Measurements from ENCODE around the gene JPT2.

Gene JPT2

DNA sequence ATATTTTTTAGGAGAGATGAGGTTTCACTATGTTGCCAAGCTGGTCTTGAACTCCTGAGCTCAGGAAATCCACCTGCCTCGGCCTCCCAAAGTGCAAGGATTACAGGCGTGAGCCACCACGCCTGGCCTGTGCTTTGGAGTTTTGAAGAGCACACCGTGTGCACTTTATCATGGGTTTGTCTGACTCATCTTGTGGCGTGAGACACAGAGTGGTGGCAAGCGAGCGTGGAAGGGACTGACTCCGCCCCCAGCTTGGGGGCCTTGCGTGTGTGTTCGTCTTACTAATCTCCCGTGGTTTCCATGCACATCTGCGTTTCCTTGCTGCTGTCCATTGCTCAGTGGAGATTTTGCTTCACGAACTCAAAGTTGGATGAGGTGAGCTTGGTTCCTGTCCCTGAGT is 43.0 kb upstream of the JPT2 start:
- H3K27ac ChIP-seq: no peak overlapping the region
- TF ChIP-seq, protein P1, sequence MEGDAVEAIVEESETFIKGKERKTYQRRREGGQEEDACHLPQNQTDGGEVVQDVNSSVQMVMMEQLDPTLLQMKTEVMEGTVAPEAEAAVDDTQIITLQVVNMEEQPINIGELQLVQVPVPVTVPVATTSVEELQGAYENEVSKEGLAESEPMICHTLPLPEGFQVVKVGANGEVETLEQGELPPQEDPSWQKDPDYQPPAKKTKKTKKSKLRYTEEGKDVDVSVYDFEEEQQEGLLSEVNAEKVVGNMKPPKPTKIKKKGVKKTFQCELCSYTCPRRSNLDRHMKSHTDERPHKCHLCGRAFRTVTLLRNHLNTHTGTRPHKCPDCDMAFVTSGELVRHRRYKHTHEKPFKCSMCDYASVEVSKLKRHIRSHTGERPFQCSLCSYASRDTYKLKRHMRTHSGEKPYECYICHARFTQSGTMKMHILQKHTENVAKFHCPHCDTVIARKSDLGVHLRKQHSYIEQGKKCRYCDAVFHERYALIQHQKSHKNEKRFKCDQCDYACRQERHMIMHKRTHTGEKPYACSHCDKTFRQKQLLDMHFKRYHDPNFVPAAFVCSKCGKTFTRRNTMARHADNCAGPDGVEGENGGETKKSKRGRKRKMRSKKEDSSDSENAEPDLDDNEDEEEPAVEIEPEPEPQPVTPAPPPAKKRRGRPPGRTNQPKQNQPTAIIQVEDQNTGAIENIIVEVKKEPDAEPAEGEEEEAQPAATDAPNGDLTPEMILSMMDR (conservative IDR thresholded peaks at IDR 0.05): no peak

DNA sequence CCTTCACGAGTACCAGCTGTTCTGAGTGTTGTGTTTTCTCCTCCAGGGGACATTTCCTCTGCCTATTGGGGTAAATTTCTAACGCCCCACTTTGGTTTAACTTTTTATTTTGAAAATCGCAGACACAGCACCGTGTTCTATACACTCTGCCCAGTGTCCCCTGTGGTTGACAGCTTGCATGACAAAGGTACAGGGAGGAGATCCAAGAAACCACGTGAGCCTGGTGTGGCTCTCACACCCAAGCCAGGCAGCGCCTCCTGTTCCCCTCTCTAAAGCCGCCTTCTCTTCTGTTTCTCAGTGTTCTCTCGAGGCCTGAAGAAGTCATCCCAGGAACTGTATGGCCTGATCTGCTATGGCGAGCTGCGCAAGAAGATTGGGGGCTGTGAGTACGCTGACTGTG is 40.6 kb upstream of the JPT2 start:
- TF ChIP-seq, protein P1 (conservative IDR thresholded peaks at IDR 0.05): no peak

DNA sequence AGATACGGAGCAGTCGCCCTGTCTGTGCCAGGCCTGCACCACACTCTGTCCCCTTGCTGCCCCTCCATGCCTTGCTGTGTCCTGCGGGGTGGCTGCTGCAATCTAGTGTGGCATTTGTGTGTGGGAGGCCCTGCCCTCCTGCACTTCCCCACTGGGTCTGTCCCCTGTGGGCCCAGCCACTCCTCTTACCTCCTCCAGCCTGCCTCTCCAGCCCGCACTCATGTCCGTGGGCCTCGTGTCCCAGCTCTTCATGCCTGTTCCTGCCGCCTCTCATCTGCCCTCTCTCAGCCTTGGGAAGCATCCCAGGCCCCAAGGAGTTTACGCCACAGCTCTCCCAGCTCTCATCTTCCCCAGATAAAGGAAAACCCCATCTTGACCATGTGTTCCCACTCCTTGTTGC is 39.3 kb upstream of the JPT2 start:
- TF ChIP-seq, protein P1 (conservative IDR thresholded peaks at IDR 0.05): no peak

More for the DNA sequence above, 40.6 kb upstream of the JPT2 start:
- H3K27ac ChIP-seq: no peak overlapping the region

DNA sequence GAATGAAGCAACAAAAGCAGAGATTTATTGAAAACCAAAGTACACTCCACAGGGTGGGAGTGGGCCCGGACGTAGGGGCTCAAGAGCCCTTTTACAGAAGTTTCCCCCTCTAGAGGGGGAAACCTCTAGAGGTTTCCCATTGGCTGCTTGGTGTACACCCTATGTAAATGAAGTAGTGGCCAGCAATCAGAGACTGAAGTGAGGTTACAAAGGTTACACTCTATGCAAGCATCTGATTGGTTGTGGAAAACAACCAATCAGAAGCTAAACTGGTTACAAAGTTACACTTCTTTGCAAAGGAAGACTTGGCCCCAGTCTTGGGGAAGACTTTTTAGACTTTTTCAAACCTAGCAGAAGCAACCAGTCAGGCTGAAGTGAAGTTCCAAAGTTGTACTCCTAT is 38.8 kb upstream of the JPT2 start:
- no peak overlapping the region for H3K27ac ChIP-seq

More for the DNA sequence above, 39.3 kb upstream of the JPT2 start:
- H3K27ac ChIP-seq: no peak overlapping the region

DNA sequence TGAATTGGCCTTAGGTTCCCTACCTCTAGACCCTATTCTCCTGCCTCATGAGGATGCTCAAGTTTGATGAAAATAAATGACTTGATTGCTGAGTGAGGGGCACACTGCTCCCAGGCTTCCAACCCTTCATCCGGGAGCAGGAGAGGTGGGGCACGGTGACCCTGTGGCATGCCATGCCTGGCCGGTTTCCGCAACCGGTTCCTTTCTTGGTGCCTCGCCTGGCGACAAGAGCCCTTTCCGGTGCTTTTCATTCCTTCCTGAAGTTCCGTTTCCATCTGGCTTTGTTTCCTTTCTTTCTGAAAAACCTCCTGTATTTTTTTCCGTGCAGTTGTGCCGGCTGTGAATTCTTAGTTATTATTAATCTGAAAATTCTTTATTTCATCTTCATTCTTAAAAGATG is 38.2 kb upstream of the JPT2 start:
- no peak overlapping the region for H3K27ac ChIP-seq
- TF ChIP-seq, protein P1 (conservative IDR thresholded peaks at IDR 0.05): no peak

More for the DNA sequence above, 38.8 kb upstream of the JPT2 start:
- TF ChIP-seq, protein P1 (conservative IDR thresholded peaks at IDR 0.05): no peak

DNA sequence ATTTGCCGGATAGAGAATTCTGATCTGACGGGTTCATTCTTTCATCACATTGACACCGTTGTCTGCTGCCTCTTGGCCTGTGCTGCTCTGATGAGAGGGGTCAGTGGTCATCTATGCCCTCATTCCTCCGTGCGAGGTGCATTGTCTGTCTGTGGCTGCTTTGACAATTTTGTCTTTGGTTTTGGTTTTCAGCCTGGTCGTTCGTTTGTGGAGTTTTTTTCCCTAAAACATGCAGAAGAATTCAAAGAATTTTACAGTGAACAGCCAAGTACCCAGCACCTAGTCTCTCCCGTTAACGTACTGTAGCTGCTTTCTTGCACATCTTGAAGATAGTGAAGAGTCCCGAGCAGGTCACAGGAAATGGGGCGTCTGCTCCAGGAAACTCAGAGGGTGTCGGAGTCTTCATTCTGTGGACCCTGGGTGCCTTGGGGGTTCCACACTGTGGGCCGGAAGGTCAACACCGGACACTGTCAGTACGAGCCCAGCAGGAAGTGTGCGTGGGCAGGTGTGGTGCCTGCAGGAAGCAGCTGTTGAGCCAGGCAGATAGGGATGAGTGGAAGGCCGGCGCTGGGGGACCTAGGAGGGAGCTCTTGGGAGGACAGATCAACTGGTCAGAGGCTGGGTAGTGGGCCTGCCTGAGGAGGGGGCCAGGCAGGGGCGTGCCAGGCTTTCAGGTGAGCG is 37.7 kb upstream of the JPT2 start:
- no peak overlapping the region for H3K27ac ChIP-seq
- TF ChIP-seq, protein P1 (conservative IDR thresholded peaks at IDR 0.05): no peak

DNA sequence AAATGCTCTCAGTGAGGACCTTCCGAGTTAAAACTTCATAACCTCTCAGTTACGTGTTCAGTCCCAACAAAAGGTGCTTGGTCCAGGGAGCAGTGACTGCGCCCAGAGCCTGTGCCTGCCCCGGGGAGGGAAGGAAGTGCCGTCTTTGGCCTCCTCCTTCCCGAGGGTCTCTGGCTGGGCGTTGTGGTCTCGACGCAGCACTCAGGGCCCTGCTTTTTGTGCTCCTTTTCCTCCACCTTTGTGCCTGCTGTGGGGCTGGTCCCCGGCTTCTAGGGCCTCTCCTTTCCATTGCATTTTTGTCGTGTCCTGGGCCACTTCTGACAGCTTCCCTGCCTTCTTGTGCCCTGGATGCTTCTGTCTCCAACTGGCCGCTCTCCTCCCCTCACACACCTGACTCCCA is 36.8 kb upstream of the JPT2 start:
- TF ChIP-seq, protein P1 (conservative IDR thresholded peaks at IDR 0.05): no peak
- H3K27ac ChIP-seq: no peak overlapping the region

All from VCaP (cell line).